K562 (cell line): ENCODE measurements around the gene UBE2G2. TPM values are rescaled to one million over a fixed set of nuclear protein-coding genes. Genes with fewer than 3 reads are reported as not detected.

Experiments used
- ATAC-seq: fragments of 200-7000 bp; cut with Tn5 transposase; 3 replicates; pipeline ENCODE4 v1.9.1; 2020; ENCODE audit warnings: moderate library complexity
- BruUV-seq: library from RNA; stranded (reverse); fragments of 400-500 nt; replicated peaks from 2 replicates; lab custom pipeline; 2021; lab: Mats Ljungman, UMichigan
- CTCF ChIA-PET: fragments of 300-600 bp; formaldehyde crosslinking; extraction: SDS; loops from one replicate; lab custom pipeline; 2021; ENCODE audit warnings: low intra/inter-chr PET ratio; lab: Yijun Ruan, JAX
- POLR2A ChIA-PET: fragments of 300-600, 350-650 bp; sonication (Branson Sonifier 250); formaldehyde crosslinking; extraction: SDS; loops from one replicate; lab custom pipeline; 2021; ENCODE audit warnings: antibody characterized with exemption, inconsistent platforms; lab: Yijun Ruan, JAX
- DNase-seq, 4 experiments: peaks; one replicate each; pipeline versions ENCODE4 v3.0.0 to v3.0.0-alpha.2; 2011 to 2018; ENCODE audit warnings: low spot score in 3 of 4, mixed read lengths in 3 of 4; ENCODE audit errors: extremely low read depth in 1 of 4
- FAIRE-seq: peaks from 2 replicates; lab custom pipeline; 2011; peaks lifted over from hg19 to GRCh38; lab: Jason Lieb, UNC
- H2AFZ ChIP-seq: 2 replicates; pipeline ENCODE4 v1.6.0; 2011; ENCODE audit warnings: low read depth, low read length, control low read depth, inconsistent platforms
- H3K27ac ChIP-seq: fragments of 200-600 bp; 3 replicates; pipeline ENCODE4 v1.8.0; 2011; ENCODE audit warnings: low read depth, mild to moderate bottlenecking, control low read depth, inconsistent platforms, low read length, moderate library complexity, mixed read lengths; ENCODE audit errors: extremely low read depth
- H3K27me3 ChIP-seq, 2 experiments: fragments of 300-600 bp in 1 of 2; 2 replicates in 1 of 2; 3 replicates in 1 of 2; pipeline versions ENCODE4 v1.6.0 to v1.8.0; 2011; ENCODE audit warnings: inconsistent platforms in 2 of 2, low read length in 2 of 2, mild to moderate bottlenecking in 1 of 2, mixed read lengths in 1 of 2, moderate library complexity in 1 of 2; ENCODE audit not compliant: control insufficient read depth in 2 of 2, insufficient read depth in 2 of 2
- H3K36me3 ChIP-seq: fragments of 300-600 bp; 3 replicates; pipeline ENCODE4 v1.8.0; 2011; ENCODE audit warnings: mild to moderate bottlenecking, low read length, inconsistent platforms; ENCODE audit not compliant: control insufficient read depth, insufficient read depth
- H3K4me1 ChIP-seq, 2 experiments: fragments of 200-600 bp in 1 of 2; replicated peaks in 1 of 2; 2 replicates in 1 of 2; 3 replicates in 1 of 2; pipeline versions ENCODE4 v1.5.1 to v1.8.0; 2011; ENCODE audit warnings: inconsistent platforms in 2 of 2, low read length in 2 of 2, mild to moderate bottlenecking in 1 of 2, mixed read lengths in 1 of 2, moderate library complexity in 1 of 2; ENCODE audit not compliant: control insufficient read depth in 2 of 2, insufficient read depth in 2 of 2
- H3K4me2 ChIP-seq: 2 replicates; pipeline ENCODE4 v1.6.1; 2011; ENCODE audit warnings: low read length, control low read depth, inconsistent platforms, mixed read lengths; ENCODE audit not compliant: insufficient read depth
- H3K4me3 ChIP-seq: fragments of 200-600 bp; sonication (generic), shearing (Covaris generic); 2 replicates; pipeline ENCODE4 v1.5.1; 2016; ENCODE audit warnings: control low read depth, inconsistent platforms
- H3K79me2 ChIP-seq: fragments of 200-600 bp; 3 replicates; pipeline ENCODE4 v1.8.0; 2011; ENCODE audit warnings: low read length, inconsistent platforms; ENCODE audit not compliant: control insufficient read depth, insufficient read depth
- H3K9ac ChIP-seq, 2 experiments: 2 replicates each; pipeline versions ENCODE4 v1.6.0 to v1.6.1; 2011; ENCODE audit warnings: low read depth in 2 of 2, low read length in 2 of 2, control low read depth in 1 of 2, inconsistent platforms in 1 of 2, mild to moderate bottlenecking in 1 of 2, mixed read lengths in 1 of 2; ENCODE audit not compliant: insufficient read depth in 1 of 2
- H3K9me1 ChIP-seq: one replicate; pipeline ENCODE4 v1.6.0; 2011; ENCODE audit warnings: inconsistent platforms, mild to moderate bottlenecking, low read length, moderate library complexity; ENCODE audit not compliant: control insufficient read depth, insufficient read depth
- H3K9me3 ChIP-seq: replicated peaks from 2 replicates; pipeline ENCODE4 v1.5.1; 2011; ENCODE audit warnings: low read depth, low read length, inconsistent platforms; ENCODE audit not compliant: control insufficient read depth, insufficient read depth
- H4K20me1 ChIP-seq: replicated peaks from 2 replicates; pipeline ENCODE4 v1.6.1; 2011; ENCODE audit warnings: low read length, inconsistent platforms, mixed read lengths; ENCODE audit not compliant: control insufficient read depth, insufficient read depth
- FUS ChIP-seq: fragments of 200-400 bp; formaldehyde crosslinking; optimal IDR thresholded peaks from 2 replicates; pipeline ENCODE3; 2017; ENCODE audit warnings: low read depth, low read length
- MEF2D ChIP-seq: conservative IDR thresholded peaks from 2 replicates; pipeline ENCODE4 v1.6.1; 2016; ENCODE audit warnings: low read depth, missing genetic modification characterization, missing compliant biosample characterization
- YY1 ChIP-seq, 3 experiments: IDR thresholded peaks; 2 replicates each; pipeline ENCODE4 v1.6.1; 2011; ENCODE audit warnings: low read length in 2 of 3, mild to moderate bottlenecking in 2 of 3, moderate library complexity in 2 of 3, borderline replicate concordance in 1 of 3, control low read depth in 1 of 3, low read depth in 1 of 3; ENCODE audit not compliant: insufficient read depth in 3 of 3, insufficient replicate concordance in 2 of 3, control insufficient read depth in 1 of 3, insufficient read length in 1 of 3; ENCODE audit errors: extremely low read depth in 1 of 3
- ZBTB26 ChIP-seq: fragments of 450-650 bp; formaldehyde crosslinking; IDR thresholded peaks from 2 replicates; pipeline ENCODE4 v1.4.0; 2022; ENCODE audit warnings: missing genetic modification characterization
- ZBTB7A ChIP-seq: IDR thresholded peaks from 2 replicates; pipeline ENCODE4 v1.6.1; 2011; ENCODE audit warnings: low read depth, mild to moderate bottlenecking, low read length, moderate library complexity, borderline replicate concordance; ENCODE audit not compliant: control insufficient read depth
- WGBS: fragments of 100-300 bp; shearing (Covaris generic); methylation state at CpG from one replicate; pipeline ENCODE4 v1.1.6; 2016; ENCODE audit warnings: low coverage, mixed read lengths; ENCODE audit not compliant: insufficient coverage; ENCODE audit errors: missing lambda C conversion rate; 5-methylcytosine and 5-hydroxymethylcytosine counted together
- in situ Hi-C: fragments of 300-500 bp; cut with MboI; formaldehyde crosslinking; loops from 4 replicates; pipeline ENCODE4 v1.15.0; 2018; ENCODE audit warnings: inconsistent platforms, mixed read lengths
- intact Hi-C: fragments of 100-400 bp; cut with micrococcal nuclease; formaldehyde crosslinking; loops from 2 replicates; pipeline ENCODE4 v1.14.2; 2022
- polyA plus RNA-seq, 8 experiments: library from polyadenylated mRNA; depleted of rRNA in 4 of 8; stranded (reverse) in 5 of 8; unstranded in 3 of 8; fragments of >200 nt; fragmentation: Nextera tagmentation in 2 of 8; fragmentation: Illumina TruSeq in 1 of 8; extraction: Ambion mirVana in 2 of 8; extraction: Trizol in 1 of 8; gene quantifications; 2 replicates each; pipeline versions ENCODE4 v1.2.1 to v1.2.3, GENCODE V29; 2011 to 2014; ENCODE audit warnings: inconsistent platforms in 1 of 8, missing spikeins in 1 of 8
- total RNA-seq, 7 experiments: library from RNA; depleted of rRNA in 6 of 7; stranded (reverse); fragments of >200 nt in 6 of 7; fragmentation: Illumina TruSeq in 2 of 7; extraction: Trizol in 2 of 7; gene quantifications; 2 replicates each; pipeline versions ENCODE4 v1.2.1 to v1.2.3, GENCODE V29; 2011 to 2021; ENCODE audit warnings: low replicate concordance in 1 of 7
- TF ChIP-seq, protein P1 (sequence below): fragments of 450-650 bp; IDR thresholded peaks from 2 replicates; pipeline ENCODE4 v1.6.1; 2016; ENCODE audit warnings: low read depth, mild to moderate bottlenecking, moderate library complexity

Gene UBE2G2
- total and polyA plus RNA-seq, 9 of the 15 experiments (the other 6 are each of a cell fraction or from before 2014, with no cell fraction given): 47.5 to 225 (median 140) TPM

DNA sequence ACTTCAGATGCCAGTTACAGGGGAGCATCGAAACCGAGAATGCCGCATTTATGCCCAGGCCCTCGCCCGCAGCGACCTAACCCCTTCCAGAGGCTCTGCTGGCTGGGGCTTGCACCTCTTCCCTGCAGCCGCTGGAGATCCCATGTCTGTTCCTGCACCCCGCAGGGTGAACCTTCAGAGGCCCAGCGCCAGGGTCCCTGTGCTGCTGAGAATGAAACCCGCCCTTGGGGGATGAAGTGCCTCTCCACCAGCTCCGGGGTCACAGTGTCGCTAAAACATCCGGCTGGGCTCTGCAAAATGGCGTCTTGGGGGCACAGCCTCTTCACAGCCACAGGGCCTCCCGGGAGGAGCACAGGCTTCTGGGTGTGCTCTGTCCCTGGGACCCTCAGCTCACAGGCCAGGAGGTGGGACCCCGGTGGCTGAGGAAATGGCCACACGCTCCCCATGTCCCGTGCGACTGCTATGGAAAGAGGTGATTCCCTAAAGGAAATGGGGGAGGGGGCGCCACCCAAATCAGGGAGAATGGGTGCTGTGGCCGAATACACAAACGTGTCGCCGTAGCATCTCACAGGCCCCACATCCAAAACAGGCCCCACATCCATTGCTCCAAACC is 50.3 kb downstream of the UBE2G2 start:
- no peak for FAIRE-seq
- CTCF ChIA-PET: no interaction called here
- POLR2A ChIA-PET: no interaction called here

More for the DNA sequence above, 50.3 kb downstream of the UBE2G2 start:
- no peaks in the 10 kb centered on the region for H3K9me1 ChIP-seq
- no peak overlapping the region for H3K9ac ChIP-seq
- H3K36me3 ChIP-seq: no peaks in the 10 kb centered on the region
- 9% methylated on average over 20 of the region's 24 CpGs for WGBS
- H3K9me3 ChIP-seq: no peaks in the 10 kb centered on the region; the same call in 1 of the 2 replicates
- peaks cover 54 to 80% of the 10 kb centered on the region in 2 experiments for H3K27me3 ChIP-seq
- no TSS peak for BruUV-seq
- no peak overlapping the region for H2AFZ ChIP-seq
- H4K20me1 ChIP-seq: 0 out of 2 replicates have a peak, but pooled peaks cover 3% of the 10 kb centered on the region
- DNase-seq (no peak), ATAC-seq (0 out of 3 replicates have a peak, but pooled peaks have one; percentile 25)
- in situ Hi-C loops (no loop called here), intact Hi-C loops (no loop called here)
- no peak overlapping the region for H3K27ac ChIP-seq
- no peak overlapping the region for H3K4me2 ChIP-seq
- TF ChIP-seq ZBTB26 (CRISPR knock-in tag) (no peak), ZBTB7A (no peak), YY1 (IDR thresholded peaks at IDR 0.05; ENCODE audit: borderline replicate concordance in 1 of 3, control insufficient read depth in 1 of 3, extremely low read depth in 1 of 3, insufficient read depth in 3 of 3, insufficient read length in 1 of 3, insufficient replicate concordance in 2 of 3, low read depth in 1 of 3, low read length in 2 of 3) (peak in 1 of 3 experiments; percentile 38), MEF2D (tag) (no peak), FUS (no peak)
- TF ChIP-seq, protein P1, sequence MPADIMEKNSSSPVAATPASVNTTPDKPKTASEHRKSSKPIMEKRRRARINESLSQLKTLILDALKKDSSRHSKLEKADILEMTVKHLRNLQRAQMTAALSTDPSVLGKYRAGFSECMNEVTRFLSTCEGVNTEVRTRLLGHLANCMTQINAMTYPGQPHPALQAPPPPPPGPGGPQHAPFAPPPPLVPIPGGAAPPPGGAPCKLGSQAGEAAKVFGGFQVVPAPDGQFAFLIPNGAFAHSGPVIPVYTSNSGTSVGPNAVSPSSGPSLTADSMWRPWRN: no peak
- H3K79me2 ChIP-seq: no peaks in the 10 kb centered on the region
- H3K4me3 ChIP-seq: no peak overlapping the region
- H3K4me1 ChIP-seq: peaks cover 0 to 42% of the 10 kb centered on the region in 2 experiments; a peak in 2 of 5 replicates
